Measurements from ENCODE around the gene SGSM2.
"Not testable (repeated sequence)": the region's sequence is repeated elsewhere in the genome, so short reads cannot be mapped to it uniquely, and the experiment has no call there.

SGSM2 gene

DNA sequence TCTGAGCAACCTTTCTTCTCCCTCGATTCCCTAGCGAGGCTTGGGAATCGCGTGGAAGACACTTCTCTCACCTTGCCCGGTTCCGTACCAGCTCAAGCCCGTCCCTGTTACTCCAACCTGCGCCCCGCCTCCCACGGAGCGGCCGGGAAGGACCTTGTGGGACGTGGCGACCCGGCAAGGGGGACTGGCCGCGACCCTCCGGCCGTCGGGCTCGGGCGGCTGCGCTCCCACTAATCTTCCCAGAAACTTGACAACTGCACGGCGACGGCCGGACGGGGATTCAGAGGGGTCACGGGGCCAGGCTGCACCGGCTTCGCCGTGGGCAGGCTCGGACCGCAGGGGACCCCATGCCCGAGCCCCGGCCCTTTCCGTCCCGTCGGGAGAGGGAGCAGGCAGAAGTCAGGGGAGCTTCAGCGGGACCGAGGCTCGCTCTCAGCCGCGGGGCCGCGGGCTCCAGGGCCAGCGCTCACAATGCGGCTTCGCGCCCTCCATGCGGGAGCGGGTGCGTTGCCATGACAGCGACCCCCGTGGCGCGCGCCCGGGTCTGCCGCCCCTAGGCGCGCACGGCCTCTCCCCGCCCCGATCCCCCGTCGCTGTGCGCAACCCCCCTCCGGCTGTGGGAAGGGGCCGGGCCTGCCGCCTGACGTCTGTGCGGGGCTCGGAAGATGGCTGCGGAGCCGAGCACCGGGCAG lies at the start of gene SGSM2:
SGSM2 (plus strand) TSS at position 650 of the 692 bp plus-strand sequence. CDS start 188 bp downstream, outside the sequence.
- DNase-seq, result peak; percentile 76

DNA sequence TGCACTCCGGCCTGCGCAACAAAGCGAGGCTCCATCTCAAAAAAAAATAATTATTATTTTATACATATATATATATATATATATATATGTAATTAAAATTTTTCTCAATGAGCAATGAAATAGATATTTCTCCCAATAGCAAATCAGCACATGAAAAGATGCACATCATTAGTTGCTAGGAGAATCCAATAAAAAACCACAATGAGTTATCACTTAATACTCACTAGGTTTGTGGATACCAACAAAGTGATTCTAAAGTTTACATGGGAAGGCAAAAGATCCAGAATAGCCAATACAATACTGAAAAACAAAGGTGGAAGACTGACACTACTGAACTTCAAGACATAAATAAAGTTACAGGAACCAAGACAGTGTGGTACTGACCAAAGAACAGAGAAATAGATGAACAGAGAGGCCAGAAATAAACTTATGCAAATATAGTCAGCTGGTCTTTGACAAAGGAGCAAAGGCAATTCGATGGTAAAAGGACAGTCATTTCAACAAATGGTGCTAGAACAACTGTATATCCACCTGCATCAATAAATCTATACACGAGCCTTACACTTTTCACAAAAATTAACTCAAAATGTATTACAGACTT lies 47.3 kb upstream of the SGSM2 start:
- no peak for DNase-seq

- no peak for DNase-seq
Observed at GRCh38 chr17:2292100-2292499, 45.2 kb upstream of the SGSM2 start.

- no peak for DNase-seq
Observed at GRCh38 chr17:2295575-2295974, 41.7 kb upstream of the SGSM2 start.

DNA sequence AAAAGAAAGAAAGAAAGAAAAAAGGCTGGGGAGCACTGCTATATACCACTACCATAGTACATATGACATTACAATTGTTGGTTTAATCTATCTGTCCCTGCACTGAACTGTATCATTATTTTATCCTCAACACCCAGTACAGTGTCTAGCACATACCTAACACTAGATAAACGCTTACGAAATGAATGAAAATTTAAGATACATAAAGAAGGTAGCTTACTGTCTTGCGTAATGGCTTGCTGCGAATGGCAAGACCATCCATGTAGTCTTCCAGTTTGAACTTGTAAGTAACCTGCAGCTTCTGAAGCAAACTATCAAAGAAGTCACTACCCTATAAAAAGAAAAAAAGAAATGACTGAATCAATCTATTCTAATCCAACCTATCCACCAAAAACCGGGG lies 40.3 kb upstream of the SGSM2 start:
- no peak for DNase-seq

GRCh38 chr17:2299136-2299535 lies 38.2 kb upstream of the SGSM2 start:
- no peak for DNase-seq

DNA sequence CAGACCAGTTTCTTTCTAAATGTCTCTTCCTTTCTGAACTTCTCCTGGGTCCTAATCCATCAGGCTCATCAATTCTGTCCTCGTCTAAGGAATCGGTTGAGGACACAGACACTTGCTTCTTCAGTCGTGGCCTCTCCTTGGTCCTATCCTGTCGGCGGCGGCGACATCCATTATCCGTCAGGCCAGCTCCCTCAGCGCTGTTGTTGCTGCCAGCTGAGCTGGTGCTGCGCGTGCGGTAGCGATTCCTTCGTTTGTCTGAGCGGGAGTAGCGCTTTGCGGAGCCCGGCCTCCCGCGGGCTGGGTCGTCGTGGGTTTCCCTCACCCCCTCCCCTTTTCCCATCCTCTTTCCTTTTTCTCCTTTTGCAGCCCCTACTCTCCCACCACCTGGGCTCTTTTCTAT lies 37.5 kb upstream of the SGSM2 start:
- no peak for DNase-seq

- DNase-seq, result no peak
Observed at GRCh38 chr17:2302778-2303203, 34.5 kb upstream of the SGSM2 start.

- DNase-seq, result peak; percentile 95
Observed at GRCh38 chr17:2303204-2304188, 33.8 kb upstream of the SGSM2 start, which contains the start of the genes SMG6 and SRR. TSS of gene SMG6 (minus strand) at chr17:2303785. CDS start at chr17:2303720, 65 bp downstream. TSS of gene SRR (plus strand) at chr17:2303950. CDS start at chr17:2315561, 11,611 bp downstream.

- no peak for DNase-seq
Observed at GRCh38 chr17:2304931-2305330, 32.4 kb upstream of the SGSM2 start.

DNA sequence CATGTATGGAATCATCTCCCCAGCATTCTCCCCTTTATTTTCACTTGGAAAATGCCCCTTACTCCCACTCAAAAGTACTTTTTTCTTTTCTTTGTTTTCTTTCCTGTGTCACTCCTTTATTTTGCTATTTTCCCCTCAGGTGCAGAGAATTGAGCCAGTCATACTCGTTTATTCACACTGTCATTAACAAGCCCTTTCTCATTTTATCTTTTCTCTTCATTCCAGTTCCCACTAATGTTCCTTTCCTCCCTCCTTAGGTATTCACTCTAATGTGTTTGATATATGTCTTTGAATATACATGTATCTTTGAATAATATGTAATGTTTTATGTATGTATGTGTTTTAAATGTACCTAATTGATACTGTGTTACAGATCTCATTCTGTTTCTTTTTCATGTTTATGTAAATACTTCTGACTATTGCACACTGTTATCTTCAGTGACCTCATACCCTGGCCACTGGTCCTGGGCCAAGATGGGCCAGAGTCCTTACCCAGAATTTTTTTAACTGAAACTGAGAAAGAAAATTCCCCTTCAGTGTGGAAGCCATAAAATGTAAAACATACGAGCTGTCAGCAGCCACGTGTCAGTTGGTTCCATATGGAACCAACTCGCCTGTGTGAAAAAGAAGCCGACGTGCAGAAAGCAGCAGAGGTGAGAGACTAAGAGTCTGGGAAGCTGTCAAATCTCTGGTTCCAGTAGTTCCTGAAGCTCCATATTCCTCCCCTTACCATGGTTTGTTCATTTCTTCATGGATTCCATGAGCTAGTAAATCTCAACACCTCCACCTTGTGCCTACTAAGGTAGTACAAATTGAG lies 27.8 kb upstream of the SGSM2 start:
- DNase-seq, result no peak

- no peak for DNase-seq
Observed at GRCh38 chr17:2312736-2313135, 24.6 kb upstream of the SGSM2 start.

DNA sequence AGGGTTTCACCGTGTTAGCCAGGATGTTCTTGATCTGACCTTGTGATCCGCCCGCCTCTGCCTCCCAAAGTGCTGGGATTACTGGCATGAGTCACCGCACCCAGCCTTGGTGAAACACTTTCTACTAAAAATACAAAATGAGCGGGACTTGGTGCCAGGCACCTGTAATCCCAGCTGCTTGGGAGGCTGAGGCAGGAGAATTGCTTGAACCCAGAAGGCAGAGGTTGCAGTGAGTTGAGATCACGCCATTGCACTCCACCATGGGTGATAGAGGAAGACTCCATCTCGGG lies 20.4 kb upstream of the SGSM2 start:
- DNase-seq, result not testable (repeated sequence)

- no peak for DNase-seq
Observed at GRCh38 chr17:2317796-2318195, 19.5 kb upstream of the SGSM2 start.

GRCh38 chr17:2319051-2319450 lies 18.2 kb upstream of the SGSM2 start:
- no peak for DNase-seq

DNA sequence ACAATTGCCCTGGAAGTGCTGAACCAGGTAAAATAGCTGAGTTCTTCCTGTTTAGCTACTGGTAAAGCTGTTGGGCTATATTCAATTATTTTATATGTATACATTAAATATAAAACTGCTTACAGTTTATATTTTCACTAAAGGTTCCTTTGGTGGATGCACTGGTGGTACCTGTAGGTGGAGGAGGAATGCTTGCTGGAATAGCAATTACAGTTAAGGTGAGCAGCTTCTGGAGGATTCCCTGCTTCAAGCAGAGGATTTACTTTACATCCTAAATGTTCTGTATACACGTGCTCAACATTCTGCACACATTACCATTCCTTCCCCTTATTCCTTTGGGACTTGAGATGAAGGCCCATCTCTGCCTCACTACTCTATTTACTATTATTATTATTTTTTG lies 15.9 kb upstream of the SGSM2 start:
- DNase-seq, result no peak

GRCh38 chr17:2323629-2324314 lies 13.5 kb upstream of the SGSM2 start:
- DNase-seq, result no peak

DNA sequence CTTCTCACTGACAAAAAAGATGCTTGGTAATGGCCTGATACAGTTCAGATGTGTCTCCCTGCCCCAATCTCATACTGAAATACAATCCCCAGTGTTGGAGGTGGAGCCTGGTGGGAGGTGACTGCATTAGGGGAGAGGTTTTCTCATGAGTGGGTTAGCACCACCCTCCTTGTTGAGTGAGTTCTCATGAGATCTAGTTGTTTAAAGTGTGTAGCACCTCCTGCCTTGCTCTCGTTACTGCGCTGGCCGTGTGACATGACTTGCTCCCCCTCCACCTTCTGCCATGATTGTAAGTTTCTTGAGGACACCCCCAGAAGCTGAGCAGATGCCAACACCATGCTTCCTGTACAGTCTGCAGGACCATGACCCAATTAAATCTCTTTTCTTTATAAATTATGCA lies 6.0 kb upstream of the SGSM2 start:
- DNase-seq, result no peak

DNA sequence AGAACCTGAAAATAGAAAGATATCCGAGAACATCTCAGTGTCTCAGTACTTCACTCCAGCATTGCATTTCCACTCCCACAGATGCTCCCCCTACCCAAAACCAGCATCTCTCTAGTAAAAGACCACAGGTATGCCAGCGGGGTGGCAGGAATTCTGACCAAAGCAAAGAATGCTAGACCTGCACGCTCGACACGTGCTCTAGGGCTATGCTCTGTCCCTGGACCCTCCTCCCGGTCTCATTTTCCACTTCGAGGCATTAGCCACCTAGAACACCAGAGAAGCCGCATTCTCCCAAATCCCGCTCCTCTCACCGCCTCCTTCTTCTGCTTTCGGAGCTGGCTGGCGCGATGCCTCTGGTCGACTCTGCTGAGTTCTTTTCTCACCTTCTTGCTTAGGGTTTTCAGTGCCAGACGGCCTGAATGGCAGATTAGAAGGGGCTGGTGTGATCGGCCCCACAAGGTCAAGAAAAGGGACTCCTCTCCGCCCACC lies 1.5 kb upstream of the SGSM2 start:
- peak; percentile 24 for DNase-seq

DNA sequence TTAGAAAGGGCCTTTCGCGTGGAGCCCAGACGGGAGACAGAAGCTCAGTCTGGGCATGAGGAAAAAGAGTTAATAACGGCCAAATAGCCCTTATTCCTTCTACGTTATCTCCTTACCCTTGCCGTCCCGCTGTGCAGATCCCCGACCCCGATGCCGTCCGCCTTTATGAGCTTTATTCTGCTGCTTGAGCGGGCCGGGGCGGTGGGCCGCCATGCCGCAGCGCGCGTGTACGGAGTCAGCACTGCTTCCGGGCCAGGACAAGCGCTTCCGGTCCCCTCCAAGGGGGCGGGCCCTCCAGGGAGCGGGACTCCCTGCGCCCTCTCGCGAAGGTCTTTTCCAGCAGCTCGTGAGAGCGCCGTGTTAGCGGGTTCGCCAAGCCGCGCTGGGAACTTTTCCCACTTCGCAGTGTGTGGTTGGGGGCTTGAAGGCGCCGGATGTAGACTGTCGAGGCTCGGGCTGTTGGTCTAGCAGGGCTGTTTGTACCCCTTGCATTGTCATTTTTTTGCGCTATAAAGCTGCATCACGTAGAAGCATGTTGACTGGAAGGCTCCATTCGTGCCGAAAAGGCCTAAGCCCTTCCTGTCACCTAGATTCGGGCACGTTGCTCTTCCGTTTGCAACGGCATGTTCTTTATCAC lies 968 bp upstream of the SGSM2 start, which contains the start of gene TSR1:
TSR1 (minus strand) TSS at position 243 of the 637 bp plus-strand sequence; CDS start at position 213, 30 bp downstream.
- peak; percentile 88 for DNase-seq

Data from activated CD8-positive, alpha-beta memory T cell treated with anti-CD3 and anti-CD28 coated beads, Interleukin-2, amount 50 U/mL, for 4 hours (primary cell).